ENCODE data around the gene SMAD5. TPM values are rescaled to one million over a fixed set of nuclear protein-coding genes. Genes with fewer than 3 reads are reported as not detected.

The SMAD5 gene
- total RNA-seq, 1 experiment from 2014 or later: 106 TPM

- Mint-ChIP-seq H3K27me3 (ENCODE audit: insufficient read depth, unreplicated experiment) (no peaks in the 10 kb centered on the region), H3K36me3 (ENCODE audit: insufficient read depth, unreplicated experiment) (peaks cover 82% of the 10 kb centered on the region), H3K9me3 (ENCODE audit: unreplicated experiment) (no peaks in the 10 kb centered on the region), H3K4me1 (ENCODE audit: insufficient read depth, unreplicated experiment) (peaks cover 19% of the 10 kb centered on the region), H3K4me3 (ENCODE audit: unreplicated experiment) (no peak overlapping the region), H3K27ac (ENCODE audit: low read depth, unreplicated experiment) (no peak overlapping the region)
- intact Hi-C loops (cut with micrococcal nuclease): no loop called here
- ChIA-PET POLR2A (no interaction called here), CTCF (interaction anchor here (0.6 kb wide), 2 partner anchors 142 to 278 kb away, joined by 3 to 4 read pairs; no protein-coding TSS in a partner anchor)
- TF ChIP-seq, protein P1, sequence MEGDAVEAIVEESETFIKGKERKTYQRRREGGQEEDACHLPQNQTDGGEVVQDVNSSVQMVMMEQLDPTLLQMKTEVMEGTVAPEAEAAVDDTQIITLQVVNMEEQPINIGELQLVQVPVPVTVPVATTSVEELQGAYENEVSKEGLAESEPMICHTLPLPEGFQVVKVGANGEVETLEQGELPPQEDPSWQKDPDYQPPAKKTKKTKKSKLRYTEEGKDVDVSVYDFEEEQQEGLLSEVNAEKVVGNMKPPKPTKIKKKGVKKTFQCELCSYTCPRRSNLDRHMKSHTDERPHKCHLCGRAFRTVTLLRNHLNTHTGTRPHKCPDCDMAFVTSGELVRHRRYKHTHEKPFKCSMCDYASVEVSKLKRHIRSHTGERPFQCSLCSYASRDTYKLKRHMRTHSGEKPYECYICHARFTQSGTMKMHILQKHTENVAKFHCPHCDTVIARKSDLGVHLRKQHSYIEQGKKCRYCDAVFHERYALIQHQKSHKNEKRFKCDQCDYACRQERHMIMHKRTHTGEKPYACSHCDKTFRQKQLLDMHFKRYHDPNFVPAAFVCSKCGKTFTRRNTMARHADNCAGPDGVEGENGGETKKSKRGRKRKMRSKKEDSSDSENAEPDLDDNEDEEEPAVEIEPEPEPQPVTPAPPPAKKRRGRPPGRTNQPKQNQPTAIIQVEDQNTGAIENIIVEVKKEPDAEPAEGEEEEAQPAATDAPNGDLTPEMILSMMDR (IDR thresholded peaks at IDR 0.05; ENCODE audit: unreplicated experiment): no peak
- BruUV-seq (replicated peaks): no TSS peak
- no peak for DNase-seq (ENCODE audit: unreplicated experiment)
These were observed 34.3 kb downstream of the SMAD5 start for GRCh38 chr5:136166909-136167308.

DNA sequence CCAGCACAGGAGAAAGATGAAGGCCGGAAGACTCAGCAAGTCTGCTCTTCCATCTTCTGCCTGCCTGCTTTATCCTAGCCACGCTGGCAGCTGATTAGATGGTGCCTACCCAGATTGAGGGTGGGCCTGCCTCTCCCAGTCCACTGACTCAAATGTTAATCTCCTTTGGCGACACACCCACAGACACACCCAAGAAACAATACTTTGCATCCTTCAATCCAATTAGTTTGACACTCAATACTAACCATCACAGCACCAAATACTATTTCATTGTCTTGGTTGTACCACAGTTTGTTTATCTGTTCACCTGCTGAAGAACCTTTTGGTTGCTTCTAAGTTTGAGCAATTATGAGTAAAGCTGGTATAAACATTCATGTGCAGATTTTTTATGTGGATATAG, 36.6 kb downstream of the SMAD5 start:
- Mint-ChIP-seq H3K9me3 (ENCODE audit: unreplicated experiment) (no peaks in the 10 kb centered on the region), H3K27ac (ENCODE audit: low read depth, unreplicated experiment) (no peak overlapping the region), H3K36me3 (ENCODE audit: insufficient read depth, unreplicated experiment) (peaks cover 91% of the 10 kb centered on the region), H3K4me1 (ENCODE audit: insufficient read depth, unreplicated experiment) (peaks cover 19% of the 10 kb centered on the region), H3K27me3 (ENCODE audit: insufficient read depth, unreplicated experiment) (no peaks in the 10 kb centered on the region), H3K4me3 (ENCODE audit: unreplicated experiment) (no peak overlapping the region)
- CTCF ChIA-PET: interaction anchor here (0.8 to 1.8 kb wide), 2 partner anchors 37 to 224 kb away, joined by 3 read pairs; partner anchors contain the start of gene SMAD5
- POLR2A ChIA-PET: no interaction called here
- TF ChIP-seq, protein P1 (IDR thresholded peaks at IDR 0.05; ENCODE audit: unreplicated experiment): no peak
- intact Hi-C loops (cut with micrococcal nuclease): no loop called here
- DNase-seq (ENCODE audit: unreplicated experiment): no peak
- BruUV-seq (replicated peaks): no TSS peak

DNA sequence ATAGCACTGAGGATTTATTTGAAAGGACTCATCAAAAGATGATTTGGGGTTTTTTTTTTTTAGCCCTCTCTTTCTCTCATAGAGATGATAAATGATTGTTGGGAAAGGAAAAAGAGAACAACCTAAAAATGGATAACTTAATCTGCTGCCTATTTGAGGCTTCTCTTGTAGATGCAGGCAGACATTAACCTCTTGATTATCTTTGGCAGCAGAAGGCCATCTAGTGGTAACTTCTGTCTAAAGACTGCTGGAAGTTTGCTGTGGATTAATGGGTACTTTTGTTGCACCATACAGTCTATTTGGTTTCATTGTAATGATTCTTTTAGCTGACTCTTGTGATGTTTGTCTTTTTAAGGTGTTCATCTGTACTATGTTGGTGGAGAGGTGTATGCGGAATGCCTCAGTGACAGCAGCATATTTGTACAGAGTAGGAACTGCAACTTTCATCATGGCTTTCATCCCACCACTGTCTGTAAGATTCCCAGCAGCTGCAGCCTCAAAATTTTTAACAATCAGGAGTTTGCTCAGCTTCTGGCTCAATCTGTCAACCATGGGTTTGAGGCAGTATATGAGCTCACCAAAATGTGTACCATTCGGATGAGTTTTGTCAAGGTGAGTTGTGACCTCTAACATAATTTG, 41.5 kb downstream of the SMAD5 start:
- peak; percentile 69 for DNase-seq (ENCODE audit: unreplicated experiment)
- no peaks in the 10 kb centered on the region for H3K27me3 Mint-ChIP-seq (ENCODE audit: insufficient read depth, unreplicated experiment)
- H3K4me3 Mint-ChIP-seq (ENCODE audit: unreplicated experiment): no peak overlapping the region
- H3K36me3 Mint-ChIP-seq (ENCODE audit: insufficient read depth, unreplicated experiment): peaks cover 84% of the 10 kb centered on the region
- H3K27ac Mint-ChIP-seq (ENCODE audit: low read depth, unreplicated experiment): no peak overlapping the region
- CTCF ChIA-PET: interaction anchor here (0.6 to 6.4 kb wide), 78 partner anchors 10 to 708 kb away, joined by 3 to 68 read pairs (median 5); partner anchors contain the start of genes LECT2 and SMAD5
- intact Hi-C loops (cut with micrococcal nuclease): loop anchor here (1.0 to 2.0 kb wide), 5 partner anchors 41 to 287 kb away; partner anchors contain the start of gene SMAD5
- BruUV-seq (replicated peaks): no TSS peak
- no peaks in the 10 kb centered on the region for H3K9me3 Mint-ChIP-seq (ENCODE audit: unreplicated experiment)
- H3K4me1 Mint-ChIP-seq (ENCODE audit: insufficient read depth, unreplicated experiment): peaks cover 4% of the 10 kb centered on the region
- TF ChIP-seq, protein P1 (IDR thresholded peaks at IDR 0.05; ENCODE audit: unreplicated experiment): peak; percentile 91
- POLR2A ChIA-PET: interaction anchor here (0.7 to 1.7 kb wide), 8 partner anchors 33 to 167 kb away, joined by 3 to 5 read pairs (median 3); no protein-coding TSS in a partner anchor

DNA sequence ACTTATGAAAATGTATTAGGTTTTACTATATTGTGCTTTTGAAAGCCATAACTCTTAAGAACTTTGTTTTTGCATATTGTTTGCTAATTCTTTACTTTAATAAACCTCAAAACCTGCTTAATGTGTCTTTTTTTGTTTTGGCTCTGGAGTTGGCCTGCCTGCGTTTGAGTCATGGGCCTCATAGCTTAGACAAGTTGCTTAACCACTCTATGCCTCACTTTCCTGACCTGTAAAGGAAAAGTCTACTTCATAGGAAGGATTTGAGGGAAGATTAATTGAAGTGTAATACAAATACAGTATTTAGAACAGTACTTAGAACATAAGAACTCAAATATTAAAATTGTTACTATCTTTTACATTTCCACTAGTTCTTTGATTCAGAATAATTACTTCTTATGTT, 50.0 kb downstream of the SMAD5 start:
- Mint-ChIP-seq H3K27ac (ENCODE audit: low read depth, unreplicated experiment) (no peak overlapping the region), H3K4me3 (ENCODE audit: unreplicated experiment) (no peak overlapping the region), H3K27me3 (ENCODE audit: insufficient read depth, unreplicated experiment) (no peaks in the 10 kb centered on the region), H3K4me1 (ENCODE audit: insufficient read depth, unreplicated experiment) (no peaks in the 10 kb centered on the region), H3K9me3 (ENCODE audit: unreplicated experiment) (no peaks in the 10 kb centered on the region), H3K36me3 (ENCODE audit: insufficient read depth, unreplicated experiment) (peaks cover 55% of the 10 kb centered on the region)
- POLR2A ChIA-PET: interaction anchor here (0.6 to 0.7 kb wide), 2 partner anchors 9 to 537 kb away, joined by 3 read pairs; no protein-coding TSS in a partner anchor
- CTCF ChIA-PET: interaction anchor here (0.7 to 4.8 kb wide), 5 partner anchors 8 to 296 kb away, joined by 3 to 39 read pairs (median 3); no protein-coding TSS in a partner anchor
- intact Hi-C loops (cut with micrococcal nuclease): no loop called here
- BruUV-seq (replicated peaks): no TSS peak
- TF ChIP-seq, protein P1 (IDR thresholded peaks at IDR 0.05; ENCODE audit: unreplicated experiment): no peak
- DNase-seq (ENCODE audit: unreplicated experiment): no peak

Measured in MCF 10A (cell line).